CD4-positive, CD25-positive, alpha-beta regulatory T cell (primary cell): ENCODE results near the gene PEX26. TPM values are rescaled to one million over a fixed set of nuclear protein-coding genes. Genes with fewer than 3 reads are reported as not detected.
"Not testable (repeated sequence)": the region's sequence is repeated elsewhere in the genome, so short reads cannot be mapped to it uniquely, and the experiment has no call there.

Experiments
- ATAC-seq, 2 donors: fragments of 150-1000 bp; cut with Tn5 transposase; one replicate each; pipeline ENCODE4 v1.10.0; 2021; ENCODE audit warnings: low read depth in 2 of 2, moderate number of reproducible peaks in 2 of 2, moderate library complexity in 1 of 2
- DNase-seq, 3 donors: peaks; one replicate each; pipeline versions ENCODE4 v3.0.0 to v3.0.0-alpha.2; 2012 to 2022; ENCODE audit warnings: mixed read lengths in 1 of 3
- H3K27ac ChIP-seq: one replicate; pipeline ENCODE4 v1.7.0; 2013; ENCODE audit warnings: mild to moderate bottlenecking, low read length; ENCODE audit not compliant: insufficient read depth, poor library complexity, severe bottlenecking
- H3K27me3 ChIP-seq: one replicate; pipeline ENCODE4 v1.7.0; 2013; ENCODE audit warnings: low read length; ENCODE audit not compliant: control insufficient read depth, insufficient read depth
- H3K36me3 ChIP-seq: one replicate; pipeline ENCODE4 v1.7.0; 2013; ENCODE audit warnings: mild to moderate bottlenecking, low read length, moderate library complexity; ENCODE audit not compliant: control insufficient read depth, insufficient read depth
- H3K4me1 ChIP-seq: 2 replicates; pipeline ENCODE4 v1.7.0; 2013; ENCODE audit warnings: mild to moderate bottlenecking, low read length; ENCODE audit not compliant: insufficient read depth, control insufficient read depth, poor library complexity, severe bottlenecking
- H3K4me3 ChIP-seq: one replicate; pipeline ENCODE4 v1.7.0; 2013; ENCODE audit warnings: low read depth, mild to moderate bottlenecking, low read length, moderate library complexity
- H3K9me3 ChIP-seq, 2 experiments: 1 replicate in 1 of 2; 2 replicates in 1 of 2; pipeline ENCODE4 v1.7.0; 2013; ENCODE audit warnings: low read length in 2 of 2, mild to moderate bottlenecking in 1 of 2, moderate library complexity in 1 of 2; ENCODE audit not compliant: control insufficient read depth in 2 of 2
- H3K27ac Mint-ChIP-seq, 3 donors: one replicate each; pipeline ENCODE4 v1.8.0; 2020 to 2022; ENCODE audit warnings: mild to moderate bottlenecking in 3 of 3, mixed read lengths in 3 of 3, moderate library complexity in 2 of 3
- H3K27me3 Mint-ChIP-seq: one replicate; pipeline ENCODE4 v1.8.0; 2022; ENCODE audit warnings: mild to moderate bottlenecking, mixed read lengths
- H3K36me3 Mint-ChIP-seq: one replicate; pipeline ENCODE4 v1.8.0; 2020; ENCODE audit warnings: mixed read lengths
- H3K4me1 Mint-ChIP-seq, 4 donors: one replicate each; pipeline ENCODE4 v1.8.0; 2020 to 2022; ENCODE audit warnings: mixed read lengths in 4 of 4, mild to moderate bottlenecking in 1 of 4
- H3K4me3 Mint-ChIP-seq, 4 donors: one replicate each; pipeline ENCODE4 v1.8.0; 2020 to 2022; ENCODE audit warnings: mild to moderate bottlenecking in 4 of 4, mixed read lengths in 4 of 4, moderate library complexity in 3 of 4
- H3K9me3 Mint-ChIP-seq, 7 donors: one replicate each; pipeline ENCODE4 v1.8.0; 2020 to 2022; ENCODE audit warnings: mixed read lengths in 7 of 7, mild to moderate bottlenecking in 3 of 7, moderate library complexity in 2 of 7
- polyA plus RNA-seq, 4 donors: library from polyadenylated mRNA; unstranded; fragments of 300-500 nt; fragmentation: Illumina TruSeq; gene quantifications; one replicate each; pipeline ENCODE4 v1.2.3, GENCODE V29; 2021
- total RNA-seq: library from RNA; stranded (reverse); gene quantifications from one replicate; pipeline ENCODE4 v1.2.3, GENCODE V29; 2022

Gene PEX26
- total and polyA plus RNA-seq, 5 donors from 2014 or later: 3.4 to 35.4 (median 3.9) TPM

DNA sequence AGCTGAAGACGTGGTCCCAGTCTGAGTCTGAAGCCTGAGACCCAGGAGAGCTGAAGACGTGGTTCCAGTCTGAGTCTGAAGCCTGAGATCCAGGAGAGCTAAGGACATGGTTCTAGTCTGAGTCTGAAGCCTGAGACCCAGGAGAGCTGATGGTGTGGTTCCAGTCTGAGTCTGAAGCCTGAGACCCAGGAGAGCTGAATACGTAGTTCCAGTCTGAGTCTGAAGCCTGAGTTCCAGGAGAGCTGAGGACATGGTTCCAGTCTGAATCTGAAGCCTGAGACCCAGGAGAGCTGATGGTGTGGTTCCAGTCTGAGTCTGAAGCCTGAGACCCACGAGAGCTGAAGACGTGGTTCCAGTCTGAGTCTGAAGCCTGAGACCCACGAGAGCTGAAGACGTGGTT is 28.2 kb downstream of the PEX26 start:
- ATAC-seq, H3K4me3 ChIP-seq, H3K4me3 Mint-ChIP-seq, H3K9me3 Mint-ChIP-seq, H3K27ac Mint-ChIP-seq, H3K27ac ChIP-seq, H3K36me3 ChIP-seq, DNase-seq, H3K9me3 ChIP-seq: not testable (repeated sequence)
- Mint-ChIP-seq H3K27me3 (peaks cover 24% of the 10 kb centered on the region), H3K36me3 (peaks cover 33% of the 10 kb centered on the region), H3K4me1 (peaks cover 5 to 13% (median 10%) of the 10 kb centered on the region in 4 donors)
- peaks cover 11% of the 10 kb centered on the region for H3K27me3 ChIP-seq
- H3K4me1 ChIP-seq: peaks cover 12% of the 10 kb centered on the region

DNA sequence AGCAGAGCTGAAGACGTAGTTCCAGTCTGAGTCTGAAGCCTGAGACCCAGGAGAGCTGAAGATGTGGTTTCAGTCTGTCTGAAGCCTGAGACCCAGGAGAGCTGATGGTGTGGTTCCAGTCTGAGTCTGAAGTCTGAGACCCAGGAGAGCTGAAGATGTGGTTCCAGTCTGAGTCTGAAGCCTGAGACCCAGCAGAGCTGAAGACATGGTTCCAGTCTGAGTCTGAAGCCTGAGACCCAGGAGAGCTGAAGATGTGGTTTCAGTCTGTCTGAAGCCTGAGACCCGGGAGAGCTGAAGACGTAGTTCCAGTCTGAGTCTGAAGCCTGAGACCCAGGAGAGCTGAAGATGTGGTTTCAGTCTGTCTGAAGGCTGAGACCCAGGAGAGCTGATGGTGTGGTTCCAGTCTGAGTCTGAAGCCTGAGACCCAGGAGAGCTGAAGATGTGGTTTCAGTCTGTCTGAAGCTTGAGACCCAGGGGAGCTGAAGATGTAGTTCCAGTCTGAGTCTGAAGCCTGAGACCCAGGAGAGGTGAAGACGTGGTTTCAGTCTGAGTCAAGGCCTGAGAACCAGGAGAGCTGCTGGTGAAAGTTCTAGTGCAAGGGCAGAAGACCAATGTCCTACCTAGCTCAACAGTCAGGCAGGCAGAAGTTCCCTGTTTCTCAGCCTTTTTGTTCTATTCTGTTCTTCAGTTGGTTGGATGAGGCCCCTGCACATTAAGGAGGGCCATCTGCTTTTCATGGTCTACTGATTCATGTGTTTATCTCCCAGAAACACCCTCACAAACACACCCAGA is 29.0 kb downstream of the PEX26 start:
- Mint-ChIP-seq H3K36me3 (peaks cover 27% of the 10 kb centered on the region), H3K27me3 (peaks cover 27% of the 10 kb centered on the region), H3K4me1 (peaks cover 5 to 14% (median 10%) of the 10 kb centered on the region in 4 donors)
- peaks cover 11% of the 10 kb centered on the region for H3K27me3 ChIP-seq
- not testable (repeated sequence) for H3K9me3 Mint-ChIP-seq, H3K4me3 Mint-ChIP-seq, H3K36me3 ChIP-seq, H3K9me3 ChIP-seq, ATAC-seq, H3K4me3 ChIP-seq, DNase-seq, H3K27ac ChIP-seq, H3K27ac Mint-ChIP-seq
- H3K4me1 ChIP-seq: peaks cover 14% of the 10 kb centered on the region

DNA sequence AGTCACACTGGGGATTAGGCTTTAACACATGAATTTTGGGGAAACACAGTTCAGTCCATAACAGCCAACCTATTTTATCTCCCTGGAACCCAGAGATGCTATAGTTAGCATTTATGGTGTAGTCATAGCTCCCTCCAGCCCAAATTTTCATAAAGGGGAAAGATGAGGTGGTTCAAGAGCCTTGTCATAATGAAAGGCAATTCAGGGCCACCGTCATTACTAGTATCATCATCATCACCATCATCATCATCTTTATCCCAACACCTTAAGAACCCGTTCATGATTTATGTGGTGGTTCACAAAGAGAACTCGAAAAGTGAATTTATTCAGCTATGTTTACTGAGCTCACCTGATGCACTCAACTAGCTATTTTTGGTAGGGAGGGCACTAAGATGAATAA is 30.4 kb downstream of the PEX26 start:
- Mint-ChIP-seq H3K27me3 (peaks cover 32% of the 10 kb centered on the region), H3K4me1 (peaks cover 5 to 14% (median 9%) of the 10 kb centered on the region in 4 donors), H3K4me3 (no peak overlapping the region), H3K27ac (no peak overlapping the region), H3K36me3 (peaks cover 16% of the 10 kb centered on the region), H3K9me3 (peaks cover 0 to 8% (median 0%) of the 10 kb centered on the region in 7 donors)
- Histone ChIP-seq H3K36me3 (no peaks in the 10 kb centered on the region), H3K27ac (no peak overlapping the region), H3K4me3 (no peak overlapping the region), H3K27me3 (peaks cover 11% of the 10 kb centered on the region), H3K9me3 (peaks cover 2 to 6% of the 10 kb centered on the region in 2 experiments), H3K4me1 (peaks cover 14% of the 10 kb centered on the region)
- ATAC-seq (no peak), DNase-seq (no peak)

DNA sequence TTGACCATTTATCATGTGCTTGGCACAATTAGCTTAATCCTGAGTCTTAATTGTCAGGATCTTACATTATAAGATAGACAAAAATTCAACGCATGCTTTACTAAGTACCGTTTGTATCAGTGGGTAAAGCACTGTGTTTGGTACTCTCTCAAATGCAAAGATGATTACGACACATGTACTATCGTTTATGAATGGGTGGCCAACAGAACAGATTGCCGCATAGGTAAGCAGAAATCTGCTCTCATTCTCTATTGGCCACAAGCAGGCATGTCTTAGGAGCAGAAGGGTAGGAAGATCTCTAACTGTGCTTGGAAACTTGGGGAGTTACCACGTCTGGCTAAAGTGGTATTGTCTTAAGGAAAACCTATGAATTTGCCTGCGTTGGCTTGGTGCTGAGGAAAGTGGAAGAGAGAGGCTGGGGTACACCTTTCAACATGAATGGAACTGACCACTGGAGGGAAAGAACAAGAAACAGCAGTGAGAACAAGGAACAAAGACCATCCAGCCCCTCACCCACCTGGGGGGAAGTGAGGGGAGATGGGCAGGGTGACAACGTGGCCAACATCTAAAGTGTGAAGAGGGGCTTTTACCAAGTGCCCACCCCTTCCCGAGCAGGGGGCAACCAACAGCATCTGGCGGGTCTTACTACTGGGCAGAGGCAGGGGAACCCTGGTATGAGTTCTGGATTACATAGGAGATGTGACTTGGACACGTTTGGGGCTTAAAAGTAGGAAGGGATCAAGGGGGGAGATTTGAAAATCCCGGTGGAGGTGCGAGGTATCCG is 31.8 kb downstream of the PEX26 start:
- Histone ChIP-seq H3K27ac (no peak overlapping the region), H3K36me3 (no peaks in the 10 kb centered on the region), H3K4me1 (peaks cover 18% of the 10 kb centered on the region), H3K4me3 (no peak overlapping the region), H3K9me3 (peaks cover 2 to 6% of the 10 kb centered on the region in 2 experiments), H3K27me3 (peaks cover 11% of the 10 kb centered on the region)
- Mint-ChIP-seq H3K36me3 (peaks cover 5% of the 10 kb centered on the region), H3K27ac (no peak overlapping the region), H3K4me3 (peak overlapping the region; percentile 15 to 70 (median 56)), H3K9me3 (peaks cover 0 to 8% (median 0%) of the 10 kb centered on the region in 7 donors), H3K4me1 (peaks cover 5 to 20% (median 12%) of the 10 kb centered on the region in 4 donors), H3K27me3 (peaks cover 32% of the 10 kb centered on the region)
- ATAC-seq (no peak), DNase-seq (no peak)

DNA sequence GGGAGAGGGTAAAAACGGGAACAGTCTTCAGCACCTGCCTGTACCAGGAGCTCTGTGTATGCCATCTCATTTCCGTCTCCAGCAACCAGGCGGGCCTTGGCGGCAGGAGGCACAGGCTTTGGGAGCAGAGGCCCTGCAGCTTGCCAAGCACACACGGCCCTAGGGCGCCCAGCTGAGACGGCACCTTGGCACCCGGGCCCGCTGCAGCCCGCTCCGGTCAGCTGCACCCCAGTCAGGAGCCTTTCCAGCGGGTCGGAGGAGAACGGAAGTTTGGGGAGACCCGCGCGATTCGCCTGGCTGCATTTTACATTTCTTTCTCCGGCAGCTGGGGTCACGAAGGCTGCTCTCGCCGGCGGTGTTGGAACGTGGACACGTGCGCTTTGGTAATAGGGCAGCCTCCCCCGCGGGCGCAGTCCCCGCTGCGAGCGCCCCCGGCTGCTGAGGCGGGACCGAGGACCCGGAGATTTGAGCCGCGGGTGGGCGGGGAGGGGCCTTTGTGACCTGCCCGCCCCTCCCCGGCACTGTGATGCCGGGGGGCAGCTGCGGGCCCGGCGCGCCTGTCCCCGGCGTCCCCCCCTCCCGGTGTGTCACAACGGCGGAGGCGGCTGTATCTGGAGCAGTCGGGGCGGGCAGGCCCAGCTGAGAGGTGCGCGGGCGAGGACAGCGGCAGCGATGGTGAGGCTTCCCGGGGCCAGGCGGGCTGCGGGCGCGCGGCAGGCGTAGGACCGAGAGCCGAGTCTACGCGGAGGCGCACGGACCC is 32.6 kb downstream of the PEX26 start, which contains the start of gene TUBA8:
TSS of gene TUBA8 (plus strand) at position 616 of the 760 bp plus-strand sequence. CDS start at position 673, 57 bp downstream.
- H3K4me1 ChIP-seq: peaks cover 18% of the 10 kb centered on the region
- peak; percentile 39 to 56 for ATAC-seq
- DNase-seq: peak in 1 of 3 donors; percentile 14
- H3K27me3 ChIP-seq: peaks cover 11% of the 10 kb centered on the region
- H3K9me3 ChIP-seq: peaks cover 2 to 6% of the 10 kb centered on the region in 2 experiments
- H3K4me3 ChIP-seq: no peak within 1 kb of the TSS
- peaks cover 0 to 8% (median 0%) of the 10 kb centered on the region in 7 donors for H3K9me3 Mint-ChIP-seq
- H3K27me3 Mint-ChIP-seq: peaks cover 32% of the 10 kb centered on the region
- H3K36me3 ChIP-seq: no peaks in the 10 kb centered on the region
- H3K27ac ChIP-seq: no peak within 1 kb of the TSS
- H3K36me3 Mint-ChIP-seq: peaks cover 4% of the 10 kb centered on the region
- H3K27ac Mint-ChIP-seq: no peak within 1 kb of the TSS
- H3K4me3 Mint-ChIP-seq: peak within 1 kb of the TSS; percentile 15 to 70 (median 56)
- peaks cover 5 to 20% (median 13%) of the 10 kb centered on the region in 4 donors for H3K4me1 Mint-ChIP-seq

DNA sequence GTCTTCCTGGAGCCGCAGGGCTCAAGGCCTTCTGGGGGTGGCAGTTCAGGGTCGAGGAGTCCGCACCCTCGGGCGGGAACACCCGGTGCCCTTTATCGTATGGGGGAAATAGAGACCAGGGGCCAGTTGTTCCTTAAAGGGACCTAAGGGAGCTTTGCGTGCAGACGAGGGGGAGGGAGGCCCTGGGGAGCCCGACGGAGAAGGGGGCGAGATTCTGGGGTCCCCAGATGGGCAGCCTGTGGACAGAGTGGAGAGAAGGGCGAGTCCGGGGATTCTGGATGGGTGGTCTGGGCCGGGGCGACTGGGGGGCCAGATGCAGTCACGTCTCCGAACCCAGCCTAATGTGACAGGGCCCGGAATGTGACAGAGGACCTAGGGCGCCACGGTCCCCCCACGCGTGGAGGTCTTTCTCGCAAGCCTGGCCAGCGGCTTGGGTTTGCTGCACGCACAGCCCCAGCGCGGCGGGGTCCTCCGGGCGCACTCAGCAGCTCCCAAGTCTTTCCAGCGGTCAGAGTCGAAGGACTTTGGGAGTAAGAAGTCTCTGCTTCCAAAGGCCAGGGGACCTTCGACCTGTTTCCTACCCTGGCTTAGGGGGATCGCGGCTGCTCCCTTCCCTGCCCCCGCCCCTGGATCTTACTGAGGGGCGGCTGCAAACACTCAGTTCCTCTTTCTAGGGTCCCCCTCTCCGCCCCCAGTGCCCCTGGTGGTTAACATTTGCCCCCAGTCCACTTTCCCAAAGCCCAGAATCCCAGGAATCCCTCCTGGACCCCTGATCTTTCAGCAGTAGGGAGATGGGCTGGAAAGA is 33.4 kb downstream of the PEX26 start:
- Mint-ChIP-seq H3K4me1 (peaks cover 5 to 20% (median 13%) of the 10 kb centered on the region in 4 donors), H3K36me3 (no peaks in the 10 kb centered on the region), H3K27ac (no peak overlapping the region), H3K4me3 (peak overlapping the region in 2 of 4 donors; percentile 36 to 57), H3K27me3 (peaks cover 32% of the 10 kb centered on the region), H3K9me3 (peaks cover 0 to 3% (median 0%) of the 10 kb centered on the region in 7 donors)
- H3K4me3 ChIP-seq: no peak overlapping the region
- no peaks in the 10 kb centered on the region for H3K36me3 ChIP-seq
- peaks cover 18% of the 10 kb centered on the region for H3K4me1 ChIP-seq
- H3K27ac ChIP-seq: no peak overlapping the region
- DNase-seq (no peak), ATAC-seq (no peak)
- peaks cover 8% of the 10 kb centered on the region for H3K27me3 ChIP-seq
- H3K9me3 ChIP-seq: peaks cover 0 to 6% of the 10 kb centered on the region in 2 experiments
